ENCODE measurements around the gene ARPC5.
"Not testable (repeated sequence)": the region's sequence is repeated elsewhere in the genome, so short reads cannot be mapped to it uniquely, and the experiment has no call there.

Gene ARPC5

DNA sequence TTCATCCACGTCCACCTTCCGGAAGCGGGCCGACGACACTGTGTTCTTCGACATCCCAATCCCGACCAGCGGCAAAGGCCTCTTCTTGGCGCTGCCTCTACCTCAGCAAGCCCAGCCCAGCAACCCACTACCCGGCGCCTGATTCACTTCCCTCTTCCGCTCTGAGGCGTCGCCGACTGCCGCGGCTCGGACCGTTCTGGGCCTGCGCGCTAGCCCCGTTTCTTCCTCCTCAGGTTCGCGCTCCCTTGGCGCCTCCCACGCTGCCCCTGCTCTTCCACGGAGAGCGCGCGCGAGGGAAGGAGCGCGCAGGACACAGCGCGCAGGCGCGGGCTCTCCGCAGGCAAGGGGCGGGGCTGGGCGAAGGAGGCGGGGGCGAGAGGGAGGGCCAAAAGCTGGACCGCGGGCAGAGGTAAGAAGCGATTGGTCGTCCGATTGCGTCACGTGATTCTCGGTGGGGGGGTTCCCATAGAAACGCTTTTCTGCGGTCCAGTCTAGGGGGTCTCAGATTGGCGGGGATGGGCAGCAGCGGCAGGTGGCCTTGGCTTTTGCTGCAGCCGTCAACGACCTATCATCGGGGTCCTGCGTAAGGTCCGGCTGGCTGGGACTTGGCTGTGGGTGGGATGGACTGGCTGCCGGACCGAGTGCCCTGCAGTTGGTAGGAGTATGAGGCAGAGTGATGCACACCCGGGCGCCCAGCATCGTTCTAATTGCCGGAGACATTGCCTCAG lies at the start of gene ARPC5:
ARPC5 (minus strand) TSS at position 178 of the 728 bp plus-strand sequence; CDS start at position 54, 124 bp downstream.
- peak within 1 kb of the TSS; percentile 79 for H3K27ac ChIP-seq (ENCODE audit: poor library complexity, severe bottlenecking)

DNA sequence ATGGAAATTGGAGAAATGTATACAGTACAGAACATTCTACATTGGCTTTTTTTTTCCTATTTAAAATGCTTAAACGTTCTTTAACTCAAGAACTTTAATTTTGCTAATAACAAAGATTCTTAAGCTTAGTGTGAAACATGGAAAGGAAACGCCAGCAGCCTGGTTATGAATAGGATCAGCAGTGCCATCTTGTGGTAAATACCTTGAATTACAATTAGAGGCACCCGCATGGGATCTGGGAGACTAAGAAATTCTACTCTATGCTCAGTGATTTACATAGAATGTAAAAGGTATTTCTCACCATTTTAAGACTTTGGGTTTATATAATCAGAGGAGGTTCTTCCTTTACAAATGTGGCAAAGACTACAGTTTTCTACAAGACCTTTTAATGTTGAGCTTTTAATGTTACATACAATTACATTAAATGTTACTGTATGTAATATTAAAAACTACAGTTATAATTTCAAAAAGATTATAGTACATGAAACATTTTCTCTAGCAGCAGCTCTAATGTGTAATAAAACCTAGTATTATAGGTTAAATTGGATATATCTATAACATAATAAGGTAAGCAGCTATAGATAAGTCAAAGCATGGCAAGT lies 49.6 kb upstream of the ARPC5 start:
- peak; percentile 41; the same call in 1 of the 3 replicates for ATAC-seq (ENCODE audit: low read depth)
- H3K27ac ChIP-seq (ENCODE audit: poor library complexity, severe bottlenecking): no peak overlapping the region

More for the DNA sequence above, at the start of gene ARPC5:
- peaks cover 18% of the 10 kb centered on the region for H3K4me1 ChIP-seq (ENCODE audit: insufficient read depth, poor library complexity, severe bottlenecking)
- no peaks in the 10 kb centered on the region for H3K9me3 ChIP-seq (ENCODE audit: severe bottlenecking)
- TF ChIP-seq, protein P1, sequence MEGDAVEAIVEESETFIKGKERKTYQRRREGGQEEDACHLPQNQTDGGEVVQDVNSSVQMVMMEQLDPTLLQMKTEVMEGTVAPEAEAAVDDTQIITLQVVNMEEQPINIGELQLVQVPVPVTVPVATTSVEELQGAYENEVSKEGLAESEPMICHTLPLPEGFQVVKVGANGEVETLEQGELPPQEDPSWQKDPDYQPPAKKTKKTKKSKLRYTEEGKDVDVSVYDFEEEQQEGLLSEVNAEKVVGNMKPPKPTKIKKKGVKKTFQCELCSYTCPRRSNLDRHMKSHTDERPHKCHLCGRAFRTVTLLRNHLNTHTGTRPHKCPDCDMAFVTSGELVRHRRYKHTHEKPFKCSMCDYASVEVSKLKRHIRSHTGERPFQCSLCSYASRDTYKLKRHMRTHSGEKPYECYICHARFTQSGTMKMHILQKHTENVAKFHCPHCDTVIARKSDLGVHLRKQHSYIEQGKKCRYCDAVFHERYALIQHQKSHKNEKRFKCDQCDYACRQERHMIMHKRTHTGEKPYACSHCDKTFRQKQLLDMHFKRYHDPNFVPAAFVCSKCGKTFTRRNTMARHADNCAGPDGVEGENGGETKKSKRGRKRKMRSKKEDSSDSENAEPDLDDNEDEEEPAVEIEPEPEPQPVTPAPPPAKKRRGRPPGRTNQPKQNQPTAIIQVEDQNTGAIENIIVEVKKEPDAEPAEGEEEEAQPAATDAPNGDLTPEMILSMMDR (IDR thresholded peaks at IDR 0.05; ENCODE audit: poor library complexity, severe bottlenecking): no peak
- H3K36me3 ChIP-seq (ENCODE audit: low read depth): peaks cover 25% of the 10 kb centered on the region
- peak within 1 kb of the TSS; percentile 64 for H3K4me3 ChIP-seq (ENCODE audit: severe bottlenecking)
- DNase-seq (ENCODE audit: low spot score) (peak; percentile 94), ATAC-seq (ENCODE audit: low read depth) (peak; percentile 89)
- no peaks in the 10 kb centered on the region for H3K27me3 ChIP-seq (ENCODE audit: insufficient read depth, poor library complexity, severe bottlenecking)

GRCh38 chr1:183679363-183679762 lies 43.8 kb upstream of the ARPC5 start:
- not testable (repeated sequence) for H3K4me3 ChIP-seq (ENCODE audit: severe bottlenecking); H3K36me3 ChIP-seq (ENCODE audit: low read depth); H3K4me1 ChIP-seq (ENCODE audit: insufficient read depth, poor library complexity, severe bottlenecking); H3K27ac ChIP-seq (ENCODE audit: poor library complexity, severe bottlenecking); H3K27me3 ChIP-seq (ENCODE audit: insufficient read depth, poor library complexity, severe bottlenecking); H3K9me3 ChIP-seq (ENCODE audit: severe bottlenecking); ATAC-seq (ENCODE audit: low read depth); DNase-seq (ENCODE audit: low spot score)

More for the DNA sequence above, 49.6 kb upstream of the ARPC5 start:
- no peak for DNase-seq (ENCODE audit: low spot score)
- no peaks in the 10 kb centered on the region for H3K9me3 ChIP-seq (ENCODE audit: severe bottlenecking)
- no peak overlapping the region for H3K4me3 ChIP-seq (ENCODE audit: severe bottlenecking)
- no peaks in the 10 kb centered on the region for H3K27me3 ChIP-seq (ENCODE audit: insufficient read depth, poor library complexity, severe bottlenecking)
- H3K4me1 ChIP-seq (ENCODE audit: insufficient read depth, poor library complexity, severe bottlenecking): no peaks in the 10 kb centered on the region
- TF ChIP-seq, protein P1 (IDR thresholded peaks at IDR 0.05; ENCODE audit: poor library complexity, severe bottlenecking): peak; percentile 85
- H3K36me3 ChIP-seq (ENCODE audit: low read depth): no peaks in the 10 kb centered on the region

GRCh38 chr1:183678819-183679218 lies 43.2 kb upstream of the ARPC5 start:
- H3K4me3 ChIP-seq (ENCODE audit: severe bottlenecking): no peak overlapping the region
- ATAC-seq (ENCODE audit: low read depth) (no peak), DNase-seq (ENCODE audit: low spot score) (no peak)
- no peaks in the 10 kb centered on the region for H3K36me3 ChIP-seq (ENCODE audit: low read depth)
- TF ChIP-seq, protein P1 (IDR thresholded peaks at IDR 0.05; ENCODE audit: poor library complexity, severe bottlenecking): no peak
- H3K9me3 ChIP-seq (ENCODE audit: severe bottlenecking): no peaks in the 10 kb centered on the region
- no peaks in the 10 kb centered on the region for H3K4me1 ChIP-seq (ENCODE audit: insufficient read depth, poor library complexity, severe bottlenecking)
- no peaks in the 10 kb centered on the region for H3K27me3 ChIP-seq (ENCODE audit: insufficient read depth, poor library complexity, severe bottlenecking)
- no peak overlapping the region for H3K27ac ChIP-seq (ENCODE audit: poor library complexity, severe bottlenecking)

GRCh38 chr1:183676586-183677189 lies 41.1 kb upstream of the ARPC5 start:
- DNase-seq (ENCODE audit: low spot score) (no peak), ATAC-seq (ENCODE audit: low read depth) (peak; percentile 72)
- Histone ChIP-seq H3K4me3 (ENCODE audit: severe bottlenecking) (no peak overlapping the region), H3K9me3 (ENCODE audit: severe bottlenecking) (no peaks in the 10 kb centered on the region), H3K27ac (ENCODE audit: poor library complexity, severe bottlenecking) (no peak overlapping the region), H3K36me3 (ENCODE audit: low read depth) (no peaks in the 10 kb centered on the region), H3K4me1 (ENCODE audit: insufficient read depth, poor library complexity, severe bottlenecking) (no peaks in the 10 kb centered on the region), H3K27me3 (ENCODE audit: insufficient read depth, poor library complexity, severe bottlenecking) (no peaks in the 10 kb centered on the region)
- TF ChIP-seq, protein P1 (IDR thresholded peaks at IDR 0.05; ENCODE audit: poor library complexity, severe bottlenecking): no peak

Measured in RWPE2 (cell line).